Right atrium auricular region (tissue), 2 donors: ENCODE data around the gene LRMDA. TPM values are rescaled to one million over a fixed set of nuclear protein-coding genes. Genes with fewer than 3 reads are reported as not detected.

ENCODE experiments used
- DNase-seq: peaks from one replicate; pipeline ENCODE4 v3.0.0-alpha.2; 2019; ENCODE audit warnings: low spot score
- H3K27ac ChIP-seq, 2 donors: fragments of 200-600 bp; sonication (generic); 1 replicate in 1 of 2; 2 replicates in 1 of 2; pipeline ENCODE4 v1.5.1; 2016 to 2019
- H3K27me3 ChIP-seq, 2 donors: fragments of 200-600 bp; sonication (generic); one replicate each; pipeline versions ENCODE4 v1.5.1 to v1.6.0; 2017 to 2019
- H3K36me3 ChIP-seq: fragments of 200-600 bp; sonication (generic); one replicate; pipeline ENCODE4 v1.5.1; 2016
- H3K4me1 ChIP-seq, 2 donors: fragments of 200-600 bp; sonication (generic); one replicate each; pipeline versions ENCODE4 v1.5.1 to v1.6.0; 2017 to 2019
- H3K4me3 ChIP-seq, 2 donors: fragments of 200-600 bp; sonication (generic); 1 replicate in 1 of 2; 2 replicates in 1 of 2; pipeline ENCODE4 v1.5.1; 2017 to 2019; ENCODE audit warnings: mild to moderate bottlenecking in 1 of 2, moderate library complexity in 1 of 2
- H3K9me3 ChIP-seq, 2 donors: fragments of 200-600 bp; sonication (generic); one replicate each; pipeline ENCODE4 v1.5.1; 2019
- CTCF ChIP-seq, 2 donors: fragments of 200-600 bp; sonication (generic); IDR thresholded peaks; one replicate each; pipeline ENCODE4 v1.5.1; 2019; ENCODE audit warnings: antibody characterized with exemption in 2 of 2
- total RNA-seq, 2 donors: library from RNA; depleted of rRNA; stranded (reverse); fragments of >200 nt; gene quantifications; one replicate each; pipeline ENCODE4 v1.1.0, GENCODE V29; 2016

The LRMDA gene
- total RNA-seq, 2 donors from 2014 or later, result 6.1 to 19.1 TPM

- Histone ChIP-seq H3K36me3 (no peaks in the 10 kb centered on the region), H3K27ac (no peak overlapping the region), H3K9me3 (no peaks in the 10 kb centered on the region)
These were observed 1110.4 kb downstream of the LRMDA start for GRCh38 chr10:76541852-76542251.

DNA sequence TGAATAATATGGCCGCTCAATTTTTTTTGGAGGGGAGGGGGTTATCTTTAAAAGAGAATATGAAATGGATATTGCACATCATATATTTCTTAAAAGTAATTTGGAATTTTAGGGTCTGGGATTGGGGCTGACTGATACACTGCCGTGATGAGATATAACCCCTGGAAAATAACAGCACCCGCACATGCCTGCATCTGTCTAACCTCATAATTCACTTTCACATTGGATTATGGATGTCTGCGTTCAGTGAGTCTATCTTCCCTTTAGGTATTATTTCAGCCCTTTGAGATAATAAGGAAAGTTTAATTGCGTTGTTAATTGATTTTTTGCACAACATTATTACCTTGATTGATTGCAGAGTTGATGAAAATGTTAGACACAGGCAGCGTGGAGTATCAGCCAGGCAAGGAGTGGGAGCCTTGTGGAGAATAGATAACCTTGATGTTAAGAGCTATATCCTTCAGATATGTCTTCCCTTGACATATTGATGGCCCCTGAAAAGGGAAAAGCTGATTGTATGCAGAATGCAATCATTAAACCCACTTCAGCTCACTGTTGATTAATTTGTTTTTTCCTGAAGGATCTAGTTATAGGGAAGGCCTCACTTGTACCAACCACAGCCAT, 1111.0 kb downstream of the LRMDA start:
- TF ChIP-seq CTCF (IDR thresholded peaks at IDR 0.05), result no peak
- Histone ChIP-seq H3K27me3 (no peaks in the 10 kb centered on the region), H3K9me3 (no peaks in the 10 kb centered on the region), H3K4me3 (no peak overlapping the region), H3K4me1 (peaks cover 0 to 13% of the 10 kb centered on the region in 2 donors), H3K36me3 (no peaks in the 10 kb centered on the region), H3K27ac (no peak overlapping the region)
- no peak for DNase-seq

More at GRCh38 chr10:76541852-76542251, 1110.4 kb downstream of the LRMDA start:
- TF ChIP-seq CTCF (IDR thresholded peaks at IDR 0.05), result no peak
- H3K27me3 ChIP-seq, result no peaks in the 10 kb centered on the region
- H3K4me1 ChIP-seq, result peaks cover 0 to 7% of the 10 kb centered on the region in 2 donors
- H3K4me3 ChIP-seq, result no peak overlapping the region
- DNase-seq, result no peak

DNA sequence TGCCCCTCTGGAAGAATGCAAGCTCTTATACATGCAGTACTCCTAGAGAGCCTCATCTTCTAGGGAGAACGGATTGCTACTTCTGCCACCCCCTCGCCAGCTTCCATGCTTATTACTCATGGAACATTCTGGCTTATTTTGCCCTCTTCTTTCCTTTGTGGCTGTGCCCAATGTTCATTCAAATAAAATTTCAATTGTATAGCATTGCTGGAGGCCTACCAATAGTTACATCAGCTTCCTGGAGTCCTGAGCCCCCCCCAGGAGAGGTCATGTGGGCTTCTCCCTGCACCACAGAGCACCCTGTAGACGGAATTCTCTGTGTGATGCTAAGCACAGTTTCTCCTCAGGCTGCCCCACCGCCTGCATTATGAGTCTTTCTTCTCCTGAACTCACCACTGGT, 1112.2 kb downstream of the LRMDA start:
- Histone ChIP-seq H3K27ac (no peak overlapping the region), H3K27me3 (no peaks in the 10 kb centered on the region), H3K36me3 (no peaks in the 10 kb centered on the region), H3K4me3 (no peak overlapping the region), H3K4me1 (peaks cover 0 to 17% of the 10 kb centered on the region in 2 donors), H3K9me3 (no peaks in the 10 kb centered on the region)
- DNase-seq, result no peak
- TF ChIP-seq CTCF (IDR thresholded peaks at IDR 0.05), result no peak

DNA sequence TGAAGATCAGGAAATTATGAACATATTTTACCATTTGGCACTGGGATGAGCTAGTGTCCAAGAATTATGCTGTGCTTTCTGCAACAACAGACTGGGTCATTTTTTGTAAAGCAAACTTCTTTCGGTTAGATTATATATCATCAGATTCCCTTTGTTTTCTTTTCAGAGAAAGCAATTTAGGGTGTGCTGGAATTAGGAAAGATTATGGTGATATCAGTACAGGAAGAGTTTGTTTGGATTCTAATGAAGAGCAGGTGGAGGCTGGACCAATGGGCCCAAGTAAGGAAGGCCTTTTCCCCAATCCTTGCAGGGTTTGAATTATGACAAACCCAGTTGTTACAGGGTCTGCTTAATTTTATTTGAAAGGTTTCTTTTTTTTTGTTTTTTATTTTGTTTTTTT, 1113.4 kb downstream of the LRMDA start:
- Histone ChIP-seq H3K27me3 (no peaks in the 10 kb centered on the region), H3K4me1 (peaks cover 0 to 17% of the 10 kb centered on the region in 2 donors), H3K4me3 (no peak overlapping the region), H3K27ac (no peak overlapping the region), H3K9me3 (no peaks in the 10 kb centered on the region), H3K36me3 (no peaks in the 10 kb centered on the region)
- no peak for TF ChIP-seq CTCF (IDR thresholded peaks at IDR 0.05)
- no peak for DNase-seq

- TF ChIP-seq CTCF (IDR thresholded peaks at IDR 0.05), result no peak
- H3K4me3 ChIP-seq, result no peak overlapping the region
- no peak for DNase-seq
These were observed 1115.0 kb downstream of the LRMDA start for GRCh38 chr10:76546411-76546810.

More at GRCh38 chr10:76546411-76546810, 1115.0 kb downstream of the LRMDA start:
- no peaks in the 10 kb centered on the region for H3K9me3 ChIP-seq
- H3K4me1 ChIP-seq, result peaks cover 0 to 24% of the 10 kb centered on the region in 2 donors
- H3K27ac ChIP-seq, result no peak overlapping the region
- no peaks in the 10 kb centered on the region for H3K36me3 ChIP-seq
- H3K27me3 ChIP-seq, result no peaks in the 10 kb centered on the region
